C4-2B (cell line): ENCODE data around the gene DPM1.

Source experiments
- H3K27ac ChIP-seq: fragments of 450-650 bp; 2 replicates; pipeline ENCODE4 v1.5.1; 2017
- CTCF ChIP-seq: fragments of 450-650 bp; conservative IDR thresholded peaks from 2 replicates; pipeline ENCODE4 v1.5.1; 2017; ENCODE audit warnings: mild to moderate bottlenecking
- ZFX ChIP-seq: fragments of 450-650 bp; IDR thresholded peaks from 2 replicates; pipeline ENCODE4 v1.6.1; 2017

DPM1 gene

GRCh38 chr20:50904067-50904570 is 54.2 kb downstream of the DPM1 start:
- TF ChIP-seq ZFX (no peak), CTCF (no peak)
- H3K27ac ChIP-seq = no peak overlapping the region

GRCh38 chr20:50903353-50904051 is 54.8 kb downstream of the DPM1 start:
- TF ChIP-seq CTCF (no peak), ZFX (no peak)
- no peak overlapping the region for H3K27ac ChIP-seq

GRCh38 chr20:50901301-50901700 is 57.0 kb downstream of the DPM1 start:
- H3K27ac ChIP-seq = no peak overlapping the region
- TF ChIP-seq ZFX = no peak

GRCh38 chr20:50900261-50900660 is 58.1 kb downstream of the DPM1 start:
- TF ChIP-seq ZFX (no peak), CTCF (no peak)
- no peak overlapping the region for H3K27ac ChIP-seq

GRCh38 chr20:50898475-50898874 is 59.9 kb downstream of the DPM1 start:
- TF ChIP-seq ZFX (no peak), CTCF (no peak)
- no peak overlapping the region for H3K27ac ChIP-seq

- no peak overlapping the region for H3K27ac ChIP-seq
- TF ChIP-seq CTCF (no peak), ZFX (no peak)
Measured at GRCh38 chr20:50895111-50895830, 63.1 kb downstream of the DPM1 start.

- H3K27ac ChIP-seq = no peak overlapping the region
- TF ChIP-seq CTCF = no peak
- TF ChIP-seq ZFX = no peak
Measured at GRCh38 chr20:50893620-50894019, 64.7 kb downstream of the DPM1 start.
